HAP-1 (cell line): ENCODE results near the gene C16orf90.

Experiments used
- DNase-seq, 2 experiments: peaks; one replicate each; pipeline ENCODE4 v3.0.0-alpha.2; 2016 to 2020; ENCODE audit warnings: low spot score in 2 of 2
- H3K27me3 ChIP-seq: fragments of 250-450 bp; sonication (Bioruptor Pico); 2 replicates; pipeline ENCODE4 v1.5.1; 2020; ENCODE audit warnings: low read depth, mild to moderate bottlenecking, moderate library complexity
- H3K36me3 ChIP-seq: fragments of 250-450 bp; sonication (Bioruptor Pico); replicated peaks from 2 replicates; pipeline ENCODE4 v1.5.1; 2020; ENCODE audit warnings: mild to moderate bottlenecking
- H3K4me1 ChIP-seq: fragments of 250-450 bp; sonication (Bioruptor Pico); 2 replicates; pipeline ENCODE4 v1.5.1; 2020; ENCODE audit warnings: mild to moderate bottlenecking
- H3K4me3 ChIP-seq: fragments of 250-450 bp; sonication (Bioruptor Pico); 2 replicates; pipeline ENCODE4 v1.5.1; 2020; ENCODE audit warnings: mild to moderate bottlenecking, moderate library complexity
- H3K9me3 ChIP-seq: fragments of 250-450 bp; sonication (Bioruptor Pico); 2 replicates; pipeline ENCODE4 v1.5.1; 2020; ENCODE audit warnings: mild to moderate bottlenecking, moderate library complexity
- in situ Hi-C: fragments of 300-500 bp; cut with MboI; formaldehyde crosslinking; loops from 3 replicates; pipeline ENCODE4 v1.14.3; 2020; ENCODE audit warnings: low sequenced_read_pairs, inconsistent platforms, mixed read lengths

The C16orf90 gene

DNA sequence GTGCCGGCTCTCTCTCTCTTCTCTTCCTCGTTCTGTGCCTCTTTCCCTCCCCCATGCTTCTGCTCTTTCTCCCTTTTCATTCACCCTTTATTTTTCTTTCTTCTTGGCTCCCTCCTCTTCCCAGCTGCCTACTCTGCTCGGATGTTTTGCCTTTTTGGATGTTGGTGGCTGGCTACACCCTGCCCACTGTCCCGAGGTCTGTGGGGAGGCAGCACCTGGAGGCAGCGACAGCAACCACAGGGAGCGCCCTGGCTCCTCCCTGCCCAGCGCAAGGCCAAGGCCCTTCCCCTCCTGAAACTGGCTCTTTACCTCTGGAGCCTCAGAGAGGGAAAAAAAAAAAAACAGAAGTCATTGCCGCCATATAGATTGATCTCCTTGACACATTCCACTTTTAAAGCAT is 25.6 kb upstream of the C16orf90 start:
- H3K36me3 ChIP-seq, result no peaks in the 10 kb centered on the region; the same call in none of the 2 replicates
- no peaks in the 10 kb centered on the region for H3K4me1 ChIP-seq
- H3K9me3 ChIP-seq, result no peaks in the 10 kb centered on the region
- H3K27me3 ChIP-seq, result no peaks in the 10 kb centered on the region
- DNase-seq, result no peak
- no peak overlapping the region for H3K4me3 ChIP-seq
- in situ Hi-C loops, result no loop called here

DNA sequence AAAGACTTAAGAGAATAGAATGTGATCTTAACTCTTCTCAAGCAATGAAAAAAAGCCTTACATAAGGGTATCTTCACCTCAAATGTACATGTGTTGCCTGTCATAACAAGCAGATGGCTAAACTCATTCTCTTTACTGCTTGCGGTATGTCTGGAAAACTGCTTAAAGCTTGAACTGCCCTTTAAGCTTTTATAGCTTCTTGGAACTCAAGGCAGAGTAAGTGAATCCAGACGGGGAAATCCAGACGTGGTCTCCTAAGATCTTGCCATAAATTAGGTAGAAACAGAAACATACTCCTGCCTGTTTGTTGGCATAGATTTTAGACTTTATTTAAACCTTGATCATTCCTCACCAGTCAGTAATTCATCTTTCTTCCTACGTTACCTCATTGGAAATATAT is 25.1 kb upstream of the C16orf90 start:
- Histone ChIP-seq H3K36me3 (no peaks in the 10 kb centered on the region; the same call in none of the 2 replicates), H3K4me3 (no peak overlapping the region), H3K9me3 (no peaks in the 10 kb centered on the region), H3K4me1 (no peaks in the 10 kb centered on the region), H3K27me3 (no peaks in the 10 kb centered on the region)
- in situ Hi-C loops, result no loop called here
- DNase-seq, result no peak

DNA sequence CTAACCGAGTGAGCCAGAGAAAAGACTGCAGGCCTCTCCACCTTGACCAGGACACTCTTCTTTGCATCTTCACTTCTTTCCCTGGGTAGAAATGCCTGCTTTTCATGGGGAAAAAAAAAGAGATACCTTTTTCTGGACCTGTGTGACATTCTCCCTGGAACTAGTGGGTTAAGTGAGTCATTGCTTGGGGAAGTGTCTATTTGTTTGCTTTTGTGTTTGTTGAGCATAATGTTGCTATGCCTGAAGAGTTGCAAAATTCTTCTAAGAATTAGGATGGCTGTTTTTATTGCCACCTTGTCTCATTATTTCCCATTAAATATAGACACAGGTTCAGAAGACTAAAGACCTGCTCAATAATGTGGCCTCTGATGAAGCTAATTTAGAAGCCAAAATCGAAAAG is 24.3 kb upstream of the C16orf90 start:
- in situ Hi-C loops, result no loop called here
- Histone ChIP-seq H3K4me3 (no peak overlapping the region), H3K27me3 (no peaks in the 10 kb centered on the region), H3K36me3 (no peaks in the 10 kb centered on the region; the same call in none of the 2 replicates), H3K4me1 (no peaks in the 10 kb centered on the region), H3K9me3 (no peaks in the 10 kb centered on the region)
- no peak for DNase-seq

DNA sequence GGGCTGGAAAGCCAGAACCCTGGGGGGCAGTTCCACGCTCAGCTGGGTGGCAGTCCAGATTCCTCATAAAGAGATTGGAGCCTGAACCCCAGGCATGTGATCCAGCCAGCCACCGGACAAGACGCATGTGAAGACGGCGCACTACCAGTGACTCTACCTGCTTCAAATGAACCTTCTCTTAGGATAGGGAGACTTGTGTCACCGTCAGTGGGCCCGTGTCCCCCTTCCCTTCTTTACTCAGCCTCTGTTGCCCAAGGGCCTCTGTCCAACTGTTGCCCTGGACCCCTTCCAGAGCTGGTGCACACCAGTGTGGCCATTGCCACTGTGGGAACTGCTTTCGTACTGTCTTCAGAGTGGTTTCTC is 23.7 kb upstream of the C16orf90 start:
- DNase-seq, result no peak
- Histone ChIP-seq H3K9me3 (no peaks in the 10 kb centered on the region), H3K4me1 (no peaks in the 10 kb centered on the region), H3K36me3 (no peaks in the 10 kb centered on the region; the same call in none of the 2 replicates), H3K4me3 (no peak overlapping the region), H3K27me3 (no peaks in the 10 kb centered on the region)
- in situ Hi-C loops, result no loop called here

DNA sequence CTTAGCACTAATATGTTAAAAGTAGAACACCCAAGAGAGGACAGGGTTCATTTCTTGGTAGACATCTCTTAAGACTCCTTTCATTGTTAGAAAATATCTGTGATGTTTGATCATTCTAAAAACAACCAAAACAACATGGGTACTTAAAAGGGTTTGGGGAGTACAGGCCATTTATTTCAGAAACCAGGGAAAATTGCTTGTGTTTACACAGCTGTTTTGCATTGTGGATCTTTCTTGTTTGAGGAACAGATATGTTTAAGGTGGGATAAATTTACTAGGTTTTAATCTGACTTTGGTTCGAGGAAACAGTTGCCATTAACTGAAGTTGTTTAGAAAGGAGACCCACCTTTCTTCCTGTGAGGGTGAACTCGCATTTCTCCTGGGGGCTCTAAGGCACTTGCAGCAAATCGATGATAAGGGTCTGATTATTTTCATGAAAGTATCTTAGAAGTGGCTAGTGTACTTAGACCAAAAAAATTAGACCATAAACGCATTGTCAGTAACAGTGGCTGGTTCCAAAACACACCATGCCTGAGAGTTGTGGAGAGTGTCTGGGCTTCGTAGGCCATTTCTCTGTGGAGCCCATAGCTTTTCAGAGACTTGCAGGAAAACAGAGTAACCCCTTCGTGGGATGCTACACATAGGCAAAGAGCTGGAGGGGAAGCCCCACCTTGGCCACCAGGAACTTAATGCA is 23.1 kb upstream of the C16orf90 start:
- in situ Hi-C loops, result no loop called here
- Histone ChIP-seq H3K9me3 (no peaks in the 10 kb centered on the region), H3K36me3 (no peaks in the 10 kb centered on the region; the same call in none of the 2 replicates), H3K27me3 (no peaks in the 10 kb centered on the region), H3K4me1 (no peaks in the 10 kb centered on the region), H3K4me3 (no peak overlapping the region)
- DNase-seq, result no peak

DNA sequence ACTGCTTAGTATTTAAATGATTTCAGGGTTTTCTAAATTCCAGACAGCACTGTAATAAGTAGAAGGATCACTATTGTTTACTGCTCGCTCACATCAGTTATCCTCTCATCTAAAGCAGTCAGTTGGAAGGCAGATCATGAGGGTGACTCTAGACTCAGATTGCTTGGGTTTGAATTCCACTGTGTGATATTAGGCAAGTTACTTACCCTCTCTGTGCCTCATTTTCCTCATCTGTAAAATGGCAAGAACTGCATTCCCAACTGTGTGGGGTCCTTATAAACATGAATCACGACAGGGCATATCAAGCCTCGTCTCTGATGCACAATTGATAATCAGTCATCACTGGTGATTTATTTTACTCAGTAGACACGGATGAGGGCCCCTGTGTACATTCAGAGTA is 20.6 kb upstream of the C16orf90 start:
- Histone ChIP-seq H3K4me1 (no peaks in the 10 kb centered on the region), H3K9me3 (no peaks in the 10 kb centered on the region), H3K27me3 (no peaks in the 10 kb centered on the region), H3K36me3 (peaks cover 9% of the 10 kb centered on the region), H3K4me3 (no peak overlapping the region)
- no peak for DNase-seq
- in situ Hi-C loops, result no loop called here

DNA sequence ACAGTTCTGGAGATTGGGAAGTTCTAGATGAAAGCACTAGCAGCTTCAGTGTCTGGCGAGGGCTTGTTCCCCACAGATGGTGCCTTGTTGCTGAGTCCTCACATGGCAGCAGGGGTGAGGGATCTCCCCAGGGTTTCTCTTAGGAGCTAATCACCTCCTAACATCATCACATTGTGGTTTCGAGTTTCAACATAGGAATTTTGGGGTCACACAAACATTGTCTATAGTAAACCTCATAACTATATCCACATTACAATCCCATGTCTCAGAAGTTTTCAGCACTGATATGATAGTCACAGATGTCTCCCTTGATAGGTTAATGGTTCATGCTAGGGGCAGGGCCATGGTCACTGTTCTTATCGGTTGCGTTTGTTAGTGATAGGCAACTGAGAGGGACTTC is 19.3 kb upstream of the C16orf90 start:
- no peaks in the 10 kb centered on the region for H3K9me3 ChIP-seq
- DNase-seq, result no peak
- no peaks in the 10 kb centered on the region for H3K27me3 ChIP-seq
- in situ Hi-C loops, result no loop called here
- H3K36me3 ChIP-seq, result peaks cover 9% of the 10 kb centered on the region
- no peaks in the 10 kb centered on the region for H3K4me1 ChIP-seq
- H3K4me3 ChIP-seq, result no peak overlapping the region

DNA sequence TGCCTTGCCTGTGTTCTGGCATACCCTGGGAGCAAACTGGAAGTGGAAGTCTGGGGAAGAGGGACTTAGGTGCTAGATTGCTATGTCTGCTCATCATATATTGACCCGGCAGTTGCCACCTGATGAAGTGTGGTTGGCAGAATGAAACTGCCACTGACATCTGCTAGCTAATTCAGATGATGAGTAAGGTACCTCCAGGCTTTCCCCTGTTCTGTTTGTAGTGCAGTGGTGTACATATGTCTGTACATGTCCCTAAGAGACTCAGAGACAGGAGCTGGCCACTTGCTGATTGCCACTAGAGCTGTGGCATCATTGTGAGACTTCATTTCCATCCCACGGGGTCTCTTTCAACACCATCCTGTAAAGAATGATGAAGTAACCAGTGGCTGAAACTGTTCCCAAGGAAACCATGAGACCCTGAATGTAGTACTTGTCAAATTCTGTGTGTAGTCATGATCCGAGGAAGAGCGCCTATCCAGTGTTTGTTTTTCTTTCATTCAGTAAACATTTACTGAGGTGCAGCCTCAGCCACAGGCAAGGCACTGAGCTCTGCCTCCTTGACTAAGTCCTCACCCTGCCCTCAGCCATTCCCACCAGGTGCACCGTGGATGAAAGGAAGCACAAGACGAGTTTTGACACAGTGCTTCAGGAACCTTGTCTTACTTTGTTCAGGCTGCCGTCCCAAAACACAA is 18.7 kb upstream of the C16orf90 start:
- no peak for DNase-seq
- in situ Hi-C loops, result no loop called here
- H3K9me3 ChIP-seq, result no peaks in the 10 kb centered on the region
- no peaks in the 10 kb centered on the region for H3K4me1 ChIP-seq
- H3K4me3 ChIP-seq, result no peak overlapping the region
- H3K36me3 ChIP-seq, result peaks cover 15% of the 10 kb centered on the region
- no peaks in the 10 kb centered on the region for H3K27me3 ChIP-seq

DNA sequence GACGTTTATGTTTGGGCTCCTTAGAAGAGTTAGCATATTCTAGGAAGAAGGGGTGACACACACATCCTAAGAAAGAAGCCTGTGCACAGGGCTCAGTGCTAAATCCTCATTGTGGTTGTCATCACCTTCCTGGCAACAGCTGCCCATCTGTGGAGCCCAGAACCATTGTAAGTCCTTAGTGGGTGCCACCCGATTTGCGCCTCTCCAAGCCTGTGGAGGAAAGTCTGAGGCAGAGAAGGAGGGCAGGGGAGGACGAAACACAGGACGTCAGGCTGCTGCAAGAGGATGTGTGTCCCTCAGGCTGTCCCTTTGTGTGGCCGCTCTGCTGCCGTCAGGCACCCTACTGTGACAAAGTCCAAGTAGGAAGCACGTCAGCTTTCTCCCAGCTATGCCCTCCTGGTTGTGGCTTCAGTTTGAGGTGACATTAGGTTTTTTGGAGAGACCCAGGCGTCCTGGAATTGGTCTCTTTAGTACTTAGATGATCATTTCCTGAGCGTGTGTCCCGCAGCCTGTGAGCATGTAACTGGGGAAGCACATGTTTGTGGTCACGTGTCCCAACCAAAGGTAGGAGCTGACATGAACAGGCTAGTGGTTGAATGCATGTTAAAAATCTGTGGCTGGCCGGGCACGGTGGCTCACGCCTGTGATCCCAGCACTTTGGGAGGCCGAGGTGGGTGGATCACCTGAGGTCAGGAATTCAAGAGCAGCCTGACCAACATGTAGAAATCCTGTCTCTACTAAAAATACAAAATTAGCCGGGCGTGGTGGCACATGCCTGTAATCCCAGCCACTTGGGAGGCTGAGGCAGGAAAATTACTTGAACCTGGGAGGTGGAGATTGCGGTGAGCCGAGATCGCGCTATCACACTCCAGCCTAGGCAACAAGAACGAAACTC is 16.2 kb upstream of the C16orf90 start:
- no peak for DNase-seq
- in situ Hi-C loops, result no loop called here
- Histone ChIP-seq H3K36me3 (peaks cover 19% of the 10 kb centered on the region), H3K4me3 (no peak overlapping the region), H3K4me1 (no peaks in the 10 kb centered on the region), H3K9me3 (no peaks in the 10 kb centered on the region), H3K27me3 (no peaks in the 10 kb centered on the region)

DNA sequence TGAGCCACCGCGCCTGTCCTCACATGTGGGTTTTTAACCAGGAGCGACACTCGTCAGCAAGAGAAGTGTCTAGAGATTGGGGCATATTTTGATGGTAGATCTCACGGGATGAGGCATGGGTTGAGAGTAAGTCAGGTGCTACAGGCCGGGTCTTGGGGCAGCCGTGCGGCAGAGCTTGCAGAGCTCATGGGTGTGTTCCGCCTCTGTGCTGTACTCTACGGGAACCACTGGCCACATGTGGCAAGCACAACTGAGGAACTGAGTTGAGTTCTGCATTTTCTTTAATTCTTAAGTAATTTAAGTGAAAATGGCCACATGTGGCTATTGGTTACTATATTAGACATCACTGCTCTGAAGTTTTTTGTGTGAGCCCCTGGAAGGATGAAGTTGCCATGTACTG is 15.1 kb upstream of the C16orf90 start:
- Histone ChIP-seq H3K27me3 (no peaks in the 10 kb centered on the region), H3K4me1 (no peaks in the 10 kb centered on the region), H3K4me3 (no peak overlapping the region), H3K36me3 (peaks cover 19% of the 10 kb centered on the region), H3K9me3 (no peaks in the 10 kb centered on the region)
- in situ Hi-C loops, result no loop called here
- no peak for DNase-seq

DNA sequence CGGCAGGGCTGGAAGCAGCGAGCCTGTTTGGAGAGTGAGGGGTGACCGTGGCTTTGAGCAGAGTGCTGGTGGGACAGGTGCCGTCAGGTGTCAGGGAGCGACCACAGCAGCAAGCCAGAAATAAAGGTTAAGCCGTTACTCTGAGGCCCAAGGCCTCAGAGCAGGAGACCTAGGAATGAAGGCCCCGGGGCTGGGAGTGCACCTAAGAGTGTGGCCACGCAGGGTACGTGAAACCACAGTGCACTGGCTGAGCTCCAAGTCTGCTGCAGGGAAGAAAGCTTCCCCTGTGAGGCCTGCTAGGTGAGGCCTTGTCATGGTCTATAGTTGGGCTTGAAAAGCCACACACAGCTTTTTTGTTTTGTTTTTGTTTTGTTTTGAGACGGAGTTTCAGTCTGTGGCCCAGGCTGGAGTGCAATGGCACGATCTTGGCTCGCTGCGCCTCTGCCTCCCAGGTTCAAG is 14.2 kb upstream of the C16orf90 start:
- H3K27me3 ChIP-seq, result no peaks in the 10 kb centered on the region
- H3K4me1 ChIP-seq, result no peaks in the 10 kb centered on the region
- no peak for DNase-seq
- in situ Hi-C loops, result no loop called here
- peaks cover 19% of the 10 kb centered on the region for H3K36me3 ChIP-seq
- H3K9me3 ChIP-seq, result no peaks in the 10 kb centered on the region
- no peak overlapping the region for H3K4me3 ChIP-seq

DNA sequence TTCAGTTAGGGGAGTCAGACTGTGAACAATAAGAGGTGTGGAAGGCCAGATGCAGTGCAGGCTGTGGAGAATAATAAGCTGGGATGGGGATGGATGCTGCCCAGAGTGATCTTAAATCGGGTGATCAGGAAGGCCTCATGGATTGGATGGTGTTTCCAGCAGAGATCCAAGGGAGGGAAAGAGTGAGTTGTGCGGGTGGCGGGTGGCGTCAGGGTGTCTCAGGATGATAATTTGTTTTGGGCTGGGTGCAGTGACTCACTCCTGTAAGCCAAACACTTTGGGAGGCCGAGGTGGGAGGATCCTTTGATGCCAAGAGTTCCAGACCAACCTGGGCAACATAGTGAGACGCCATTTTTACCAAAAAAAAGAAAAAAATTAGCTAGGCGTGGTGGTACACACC is 13.4 kb upstream of the C16orf90 start:
- Histone ChIP-seq H3K9me3 (no peaks in the 10 kb centered on the region), H3K4me1 (no peaks in the 10 kb centered on the region), H3K27me3 (no peaks in the 10 kb centered on the region), H3K4me3 (no peak overlapping the region), H3K36me3 (peaks cover 19% of the 10 kb centered on the region)
- in situ Hi-C loops, result no loop called here
- DNase-seq, result no peak

DNA sequence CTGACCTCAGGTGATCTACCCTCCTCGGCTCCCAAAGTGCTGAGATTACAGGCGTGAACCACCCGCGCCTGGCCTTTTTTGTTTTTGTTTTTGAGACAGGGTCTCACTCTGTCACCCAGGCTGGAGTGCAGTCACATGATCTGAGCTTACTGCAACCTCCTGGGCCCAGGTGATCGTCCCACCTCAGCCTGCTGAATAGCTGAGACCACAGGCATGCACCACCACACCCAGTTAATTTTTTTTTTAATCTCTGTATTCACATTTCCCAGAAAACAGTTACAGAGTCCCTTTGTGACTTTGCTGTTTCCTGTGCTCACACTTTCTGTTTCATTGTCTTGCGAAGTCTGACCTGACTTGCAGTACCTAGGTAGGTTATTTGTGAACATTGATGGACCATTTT is 8.2 kb upstream of the C16orf90 start:
- no peak for DNase-seq
- no peaks in the 10 kb centered on the region; the same call in 1 of the 2 replicates for H3K4me1 ChIP-seq
- H3K27me3 ChIP-seq, result no peaks in the 10 kb centered on the region
- peaks cover 4% of the 10 kb centered on the region; the same call in 1 of the 2 replicates for H3K36me3 ChIP-seq
- in situ Hi-C loops, result no loop called here
- no peak overlapping the region for H3K4me3 ChIP-seq
- H3K9me3 ChIP-seq, result no peaks in the 10 kb centered on the region
